ENCODE measurements around the gene SORCS3. TPM values are rescaled to one million over a fixed set of nuclear protein-coding genes. Genes with fewer than 3 reads are reported as not detected.

Gene SORCS3
- total RNA-seq, 1 experiment from 2014 or later = not detected

- ChIA-PET POLR2A (ENCODE audit: unreplicated experiment) (no interaction called here), CTCF (interaction anchor here (0.7 kb wide), 1 partner anchor 261 kb away, joined by 3 read pairs; no protein-coding TSS in a partner anchor)
These were observed 208.9 kb downstream of the SORCS3 start for GRCh38 chr10:104850023-104850422.

GRCh38 chr10:104867966-104868598, 227.0 kb downstream of the SORCS3 start:
- CTCF ChIA-PET = no interaction called here
- Histone ChIP-seq H3K9me2 (ENCODE audit: insufficient read depth) (no peaks in the 10 kb centered on the region), H3F3A (ENCODE audit: insufficient read depth, low read depth) (no peaks in the 10 kb centered on the region), H4K20me1 (ENCODE audit: insufficient read depth) (no peaks in the 10 kb centered on the region), H3K4me3 (no peak overlapping the region), H3K9me3 (ENCODE audit: insufficient read depth, low read depth) (no peaks in the 10 kb centered on the region), H2AFZ (no peak overlapping the region), H3K4me1 (replicated peaks; ENCODE audit: insufficient read depth) (no peaks in the 10 kb centered on the region), H3K79me2 (ENCODE audit: low read depth) (no peaks in the 10 kb centered on the region), H3K27me3 (ENCODE audit: insufficient read depth, low read depth) (no peaks in the 10 kb centered on the region), H3K4me2 (no peak overlapping the region), H3K36me3 (ENCODE audit: low read depth) (no peaks in the 10 kb centered on the region), H3K27ac (no peak overlapping the region)
- no TSS peak for BruUV-seq (replicated peaks)
- DNase-seq = no peak
- intact Hi-C loops (cut with micrococcal nuclease; ENCODE audit: unreplicated experiment) = no loop called here
- POLR2A ChIA-PET (ENCODE audit: unreplicated experiment) = no interaction called here
- TF ChIP-seq EZH2 (IDR thresholded peaks at IDR 0.05; ENCODE audit: low read depth) (no peak), CTCF (conservative IDR thresholded peaks at IDR 0.05) (no peak)

More at GRCh38 chr10:104850023-104850422, 208.9 kb downstream of the SORCS3 start:
- DNase-seq = no peak
- no peaks in the 10 kb centered on the region for H3K4me1 ChIP-seq (replicated peaks; ENCODE audit: insufficient read depth)
- H3K9me3 ChIP-seq (ENCODE audit: insufficient read depth, low read depth) = no peaks in the 10 kb centered on the region
- no peak for TF ChIP-seq CTCF (conservative IDR thresholded peaks at IDR 0.05)
- TF ChIP-seq EZH2 (IDR thresholded peaks at IDR 0.05; ENCODE audit: low read depth) = no peak
- intact Hi-C loops (cut with micrococcal nuclease; ENCODE audit: unreplicated experiment) = no loop called here
- no peak overlapping the region for H2AFZ ChIP-seq
- no peaks in the 10 kb centered on the region for H3K36me3 ChIP-seq (ENCODE audit: low read depth)
- no TSS peak for BruUV-seq (replicated peaks)
- H3K27ac ChIP-seq = no peak overlapping the region
- H3K4me2 ChIP-seq = no peak overlapping the region
- no peak overlapping the region for H3K4me3 ChIP-seq
- no peaks in the 10 kb centered on the region for H3K9me2 ChIP-seq (ENCODE audit: insufficient read depth)
- no peaks in the 10 kb centered on the region for H4K20me1 ChIP-seq (ENCODE audit: insufficient read depth)
- no peaks in the 10 kb centered on the region for H3F3A ChIP-seq (ENCODE audit: insufficient read depth, low read depth)
- H3K27me3 ChIP-seq (ENCODE audit: insufficient read depth, low read depth) = no peaks in the 10 kb centered on the region
- no peaks in the 10 kb centered on the region for H3K79me2 ChIP-seq (ENCODE audit: low read depth)

- H3K4me1 ChIP-seq (replicated peaks; ENCODE audit: insufficient read depth) = no peaks in the 10 kb centered on the region
- H4K20me1 ChIP-seq (ENCODE audit: insufficient read depth) = no peaks in the 10 kb centered on the region
- TF ChIP-seq EZH2 (IDR thresholded peaks at IDR 0.05; ENCODE audit: low read depth) (no peak), CTCF (conservative IDR thresholded peaks at IDR 0.05) (no peak)
- H3K27ac ChIP-seq = no peak overlapping the region
- no peaks in the 10 kb centered on the region for H3K27me3 ChIP-seq (ENCODE audit: insufficient read depth, low read depth)
- no peaks in the 10 kb centered on the region for H3K36me3 ChIP-seq (ENCODE audit: low read depth)
- ChIA-PET POLR2A (ENCODE audit: unreplicated experiment) (no interaction called here), CTCF (no interaction called here)
- no peak overlapping the region for H2AFZ ChIP-seq
- no peaks in the 10 kb centered on the region for H3K9me2 ChIP-seq (ENCODE audit: insufficient read depth)
- no peak for DNase-seq
- no TSS peak for BruUV-seq (replicated peaks)
- H3K79me2 ChIP-seq (ENCODE audit: low read depth) = no peaks in the 10 kb centered on the region
- H3K9me3 ChIP-seq (ENCODE audit: insufficient read depth, low read depth) = no peaks in the 10 kb centered on the region
- intact Hi-C loops (cut with micrococcal nuclease; ENCODE audit: unreplicated experiment) = no loop called here
- no peaks in the 10 kb centered on the region for H3F3A ChIP-seq (ENCODE audit: insufficient read depth, low read depth)
- H3K4me2 ChIP-seq = no peak overlapping the region
- H3K4me3 ChIP-seq = no peak overlapping the region
These were observed 231.6 kb downstream of the SORCS3 start for GRCh38 chr10:104872691-104873090.
